Islet of Langerhans (tissue), 1 donor: ENCODE measurements around the gene C1orf159.

Experiments used
- FAIRE-seq: peaks from one replicate; lab custom pipeline; 2011; peaks lifted over from hg19 to GRCh38; lab: Jason Lieb, UNC

The C1orf159 gene

GRCh38 chr1:1132042-1132950, 16.4 kb upstream of the C1orf159 start:
- FAIRE-seq = no peak

- FAIRE-seq = no peak
Measured at GRCh38 chr1:1130206-1131120, 14.6 kb upstream of the C1orf159 start.

DNA sequence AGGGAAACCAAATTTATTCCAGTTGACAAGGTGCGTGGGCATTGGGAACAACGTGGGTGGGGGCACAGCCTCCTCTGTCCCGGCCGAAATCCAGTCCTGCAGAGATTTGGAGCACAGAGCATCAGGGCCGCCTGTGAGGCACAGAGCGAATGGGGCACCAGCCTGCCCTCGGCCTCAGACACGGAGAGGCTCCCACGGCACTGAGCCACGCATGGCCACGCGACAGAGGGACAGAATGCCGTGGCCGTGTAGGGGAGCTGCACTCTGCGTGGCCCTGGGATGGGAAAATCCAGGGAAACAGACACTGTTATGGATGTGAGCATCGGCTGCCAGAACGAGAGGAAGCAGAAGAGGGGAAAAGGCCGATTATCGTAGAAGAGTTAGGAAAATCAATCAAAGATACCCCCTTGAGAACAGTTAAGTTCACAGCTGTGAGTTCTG, 13.5 kb upstream of the C1orf159 start:
- FAIRE-seq = no peak

- FAIRE-seq = no peak
Measured at GRCh38 chr1:1128454-1129139, 12.7 kb upstream of the C1orf159 start.

DNA sequence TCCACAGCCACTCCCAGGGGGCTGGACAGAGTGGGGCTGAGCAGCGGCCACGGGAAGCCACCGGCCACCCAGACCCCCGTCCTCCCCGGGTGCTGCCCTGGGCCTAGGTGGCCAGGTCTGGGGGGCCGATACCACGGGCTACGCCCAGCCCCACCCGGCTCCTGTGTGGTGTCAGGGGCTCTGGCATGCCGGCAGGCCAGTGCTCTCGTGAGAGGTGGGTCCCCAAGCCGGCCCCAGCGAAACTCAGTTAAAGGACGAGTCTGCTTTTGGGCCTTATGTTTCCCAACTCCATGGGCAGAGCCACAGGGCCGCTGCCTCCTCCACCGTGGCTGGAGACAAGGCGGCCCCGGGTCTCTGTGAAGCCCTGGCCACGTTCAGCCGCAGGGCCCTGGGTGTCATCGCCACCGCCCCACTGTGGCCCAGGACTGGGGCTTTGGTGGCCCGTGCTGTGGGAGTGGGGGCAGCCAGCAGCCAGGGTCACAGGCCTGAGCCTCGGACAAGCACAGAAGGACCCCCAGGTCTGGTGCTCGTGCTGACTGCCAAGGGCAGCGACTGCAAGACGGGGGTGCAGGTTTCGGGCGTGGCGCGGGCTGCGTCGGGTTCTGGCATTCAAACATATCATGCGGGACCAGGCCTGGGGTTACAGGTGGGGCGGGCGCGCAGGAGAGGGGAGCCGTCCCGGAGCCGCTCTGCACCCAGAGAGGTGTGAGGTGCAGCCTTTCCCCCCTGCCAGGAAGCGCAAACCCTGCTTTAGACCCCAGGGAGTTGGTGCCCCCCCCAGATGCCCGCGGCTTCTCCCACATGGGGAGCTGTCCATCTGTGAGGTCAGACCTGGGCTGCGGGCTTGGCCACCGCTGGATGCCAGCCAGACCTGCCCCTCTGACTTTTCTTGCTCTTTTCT, 11.9 kb upstream of the C1orf159 start:
- no peak for FAIRE-seq

DNA sequence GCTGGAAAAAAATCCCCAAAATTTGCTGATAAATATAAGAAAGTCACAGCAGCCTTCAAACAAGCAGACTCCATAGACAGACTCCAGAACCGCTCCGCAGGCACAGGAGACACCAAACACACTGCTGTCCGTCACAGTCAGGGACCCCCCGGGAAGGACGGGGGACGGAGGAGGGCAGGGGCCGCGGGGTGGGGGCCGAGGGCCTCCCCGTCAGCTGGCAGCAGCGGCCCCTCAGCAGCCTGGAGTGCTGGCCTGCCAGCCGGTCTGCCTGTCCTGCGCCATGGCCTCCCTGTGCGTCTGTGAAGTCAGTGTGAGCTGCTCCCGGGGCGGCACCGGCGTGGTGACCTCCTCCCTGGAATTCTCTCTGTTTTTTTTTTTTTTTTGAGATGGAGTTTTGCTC, 10.1 kb upstream of the C1orf159 start:
- FAIRE-seq = no peak

- FAIRE-seq = no peak
Measured at GRCh38 chr1:1124786-1125642, 9.1 kb upstream of the C1orf159 start.

GRCh38 chr1:1124508-1124785, 8.6 kb upstream of the C1orf159 start:
- no peak for FAIRE-seq

DNA sequence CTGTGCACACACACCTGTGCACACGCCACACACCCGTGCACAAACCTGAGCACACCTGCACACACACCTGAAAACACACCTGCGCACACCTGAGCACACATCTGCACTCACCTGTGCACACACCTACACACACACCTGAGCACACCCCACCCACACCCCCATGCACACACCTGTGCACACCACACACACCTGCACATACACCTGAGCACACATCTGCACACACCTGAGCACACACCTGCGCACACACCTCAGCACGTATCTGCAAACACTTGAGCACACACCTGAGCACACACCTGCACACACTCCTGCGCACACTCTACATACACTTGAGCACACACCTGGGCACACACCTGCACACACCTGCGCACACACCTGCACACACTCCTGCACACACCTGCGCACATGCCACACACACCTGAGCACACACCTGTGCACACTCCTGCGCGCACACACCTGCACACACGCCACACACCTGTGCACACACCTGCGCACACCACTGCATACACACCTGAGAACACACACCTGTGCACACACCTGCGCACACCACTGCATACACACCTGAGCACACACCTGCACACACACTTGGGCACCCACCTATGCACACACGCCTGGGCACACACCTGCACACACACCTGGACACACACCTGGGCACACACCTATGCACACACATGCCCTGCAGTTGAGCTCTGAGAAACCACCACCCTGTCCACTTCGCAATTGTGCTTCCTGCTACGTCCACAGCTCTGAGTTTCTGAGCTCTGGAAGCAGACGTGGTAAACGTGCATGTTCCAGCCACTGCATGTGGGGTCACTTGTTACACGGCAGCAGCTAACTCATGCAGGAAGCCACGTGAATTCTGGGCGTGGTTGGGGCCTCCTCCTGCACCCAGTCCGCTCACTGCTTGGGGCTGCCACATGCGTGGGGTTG, 8.0 kb upstream of the C1orf159 start:
- FAIRE-seq = no peak

- FAIRE-seq = no peak
Measured at GRCh38 chr1:1122981-1123480, 7.1 kb upstream of the C1orf159 start.

- no peak for FAIRE-seq
Measured at GRCh38 chr1:1122078-1122811, 6.4 kb upstream of the C1orf159 start.

DNA sequence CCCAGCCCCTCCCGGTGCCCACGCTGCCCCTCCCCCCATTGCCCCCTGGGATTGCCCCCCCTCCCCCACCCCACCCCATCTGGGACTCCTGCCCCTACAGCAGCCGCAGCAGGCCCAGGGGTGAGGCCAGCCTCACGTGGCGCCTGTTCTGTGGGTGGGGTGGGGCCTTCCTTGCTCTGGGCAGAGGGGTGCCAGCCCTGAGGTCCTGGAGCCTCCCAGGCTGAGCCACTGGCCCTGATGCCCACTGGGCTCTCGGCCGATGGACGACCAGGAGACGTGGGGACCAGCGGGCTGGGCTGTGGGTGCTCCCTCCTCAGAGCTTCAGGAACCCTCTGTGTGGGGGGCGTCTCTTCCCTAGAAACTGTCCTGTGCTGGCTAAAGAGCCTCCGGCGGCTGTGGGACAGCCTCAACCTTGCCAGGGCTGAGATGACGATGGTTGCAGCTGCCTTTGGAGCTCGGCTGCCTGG, 5.8 kb upstream of the C1orf159 start:
- FAIRE-seq = no peak

GRCh38 chr1:1120866-1121591, 5.1 kb upstream of the C1orf159 start:
- FAIRE-seq = no peak

GRCh38 chr1:1120096-1120495, 4.2 kb upstream of the C1orf159 start:
- FAIRE-seq = no peak

DNA sequence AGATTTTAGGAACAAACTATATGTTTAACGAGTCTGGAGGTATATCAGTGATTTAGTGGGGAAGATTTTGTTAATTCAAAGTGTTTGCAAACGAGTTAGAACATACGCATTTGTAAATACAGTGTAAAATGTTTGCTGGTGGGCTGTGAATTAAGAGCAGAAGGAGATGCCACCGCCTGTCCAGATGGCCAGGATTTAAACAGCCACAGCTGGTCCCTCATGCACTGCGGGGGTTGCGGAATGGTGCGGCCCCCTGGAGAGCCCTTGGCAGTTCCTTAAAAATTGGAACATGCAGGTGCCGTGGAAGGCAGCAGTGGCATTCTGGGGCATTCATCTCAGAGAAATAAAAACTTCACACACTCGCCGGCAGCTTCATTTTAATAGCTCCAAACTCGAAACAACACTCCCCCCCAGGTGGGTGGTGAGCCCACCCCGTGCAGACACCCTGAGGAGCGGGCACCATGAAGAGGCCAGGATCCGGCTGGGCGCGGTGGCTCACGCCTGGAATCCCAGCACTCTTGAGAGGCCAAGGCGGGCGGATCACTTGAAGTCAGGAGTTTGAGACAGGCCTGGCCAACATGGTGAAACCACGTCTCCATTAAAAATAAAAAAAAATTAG, 3.5 kb upstream of the C1orf159 start:
- no peak for FAIRE-seq

DNA sequence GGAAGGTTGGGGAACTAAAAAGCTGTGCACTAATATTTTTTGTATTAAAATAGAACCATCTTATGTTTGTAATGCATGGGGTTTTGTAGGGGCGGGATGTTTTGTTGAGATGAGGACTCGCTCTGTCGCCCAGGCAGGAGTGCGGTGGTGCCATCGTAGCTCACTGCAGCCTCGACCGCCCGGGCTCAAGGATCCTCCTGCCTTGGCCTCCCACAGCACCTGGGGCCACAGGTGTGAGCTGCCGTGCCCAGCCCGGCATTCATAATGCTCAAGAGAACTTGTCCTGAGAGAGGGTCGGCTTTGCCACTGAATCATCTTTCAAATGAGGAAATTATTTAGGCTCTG, 3.0 kb upstream of the C1orf159 start:
- no peak for FAIRE-seq
